Measurements from ENCODE around the gene SPAM1. TPM values are rescaled to one million over a fixed set of nuclear protein-coding genes. Genes with fewer than 3 reads are reported as not detected.
"Not testable (repeated sequence)": the region's sequence is repeated elsewhere in the genome, so short reads cannot be mapped to it uniquely, and the experiment has no call there.

Gene SPAM1, protein sequence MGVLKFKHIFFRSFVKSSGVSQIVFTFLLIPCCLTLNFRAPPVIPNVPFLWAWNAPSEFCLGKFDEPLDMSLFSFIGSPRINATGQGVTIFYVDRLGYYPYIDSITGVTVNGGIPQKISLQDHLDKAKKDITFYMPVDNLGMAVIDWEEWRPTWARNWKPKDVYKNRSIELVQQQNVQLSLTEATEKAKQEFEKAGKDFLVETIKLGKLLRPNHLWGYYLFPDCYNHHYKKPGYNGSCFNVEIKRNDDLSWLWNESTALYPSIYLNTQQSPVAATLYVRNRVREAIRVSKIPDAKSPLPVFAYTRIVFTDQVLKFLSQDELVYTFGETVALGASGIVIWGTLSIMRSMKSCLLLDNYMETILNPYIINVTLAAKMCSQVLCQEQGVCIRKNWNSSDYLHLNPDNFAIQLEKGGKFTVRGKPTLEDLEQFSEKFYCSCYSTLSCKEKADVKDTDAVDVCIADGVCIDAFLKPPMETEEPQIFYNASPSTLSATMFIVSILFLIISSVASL
- total RNA-seq, result not detected in 2 replicates

DNA sequence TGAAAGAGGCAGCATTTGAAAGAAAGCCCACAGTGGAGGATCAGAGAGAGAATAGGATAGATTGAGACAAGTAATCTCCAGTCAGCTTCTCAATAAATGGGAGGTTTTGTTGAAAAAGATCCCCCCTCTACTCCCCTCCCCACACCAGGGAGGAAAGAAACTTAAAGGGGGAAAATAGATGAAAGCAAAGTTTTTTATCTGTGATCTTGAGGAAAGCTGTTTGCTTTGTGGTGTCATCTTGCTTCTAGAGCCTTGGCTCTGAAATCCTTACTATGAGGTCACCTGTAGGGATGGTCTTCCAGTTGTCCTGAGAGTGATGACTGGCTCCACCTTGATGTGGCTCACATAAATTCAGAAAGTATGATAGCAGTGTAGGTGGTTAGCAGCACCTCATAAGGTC, at the start of gene SPAM1:
Gene SPAM1, plus strand, starts transcription at position 301 of the 400 bp plus-strand sequence. CDS start 28,330 bp downstream, outside the sequence.
- DNase-seq (ENCODE audit: low read depth in 2 of 2), result no peak

DNA sequence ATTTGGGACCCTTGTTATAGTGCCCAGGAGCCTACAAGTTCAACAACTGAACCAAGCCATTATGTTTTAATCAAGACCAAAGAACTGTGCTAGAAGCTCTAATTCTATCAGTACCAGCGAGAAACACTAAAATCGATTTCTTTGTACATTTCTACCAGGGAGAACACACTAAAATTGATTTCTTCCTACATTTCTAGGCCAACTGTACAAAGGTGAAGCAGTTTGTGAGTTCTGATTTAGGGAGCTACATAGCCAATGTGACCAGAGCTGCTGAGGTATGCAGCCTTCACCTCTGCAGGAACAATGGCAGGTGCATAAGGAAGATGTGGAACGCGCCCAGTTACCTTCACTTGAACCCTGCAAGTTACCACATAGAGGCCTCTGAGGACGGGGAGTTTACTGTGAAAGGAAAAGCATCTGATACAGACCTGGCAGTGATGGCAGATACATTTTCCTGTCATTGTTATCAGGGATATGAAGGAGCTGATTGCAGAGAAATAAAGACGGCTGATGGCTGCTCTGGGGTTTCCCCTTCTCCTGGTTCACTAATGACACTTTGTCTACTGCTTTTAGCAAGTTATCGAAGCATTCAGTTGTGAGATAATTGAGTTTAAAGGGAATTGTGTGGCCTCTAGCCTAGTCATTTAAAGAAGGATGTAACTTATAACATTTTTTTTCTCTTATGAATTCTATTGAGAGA, 48.3 kb upstream of the SPAM1 start:
- peak in 1 of 2 donors; percentile 8 for DNase-seq (ENCODE audit: low read depth in 2 of 2)

DNA sequence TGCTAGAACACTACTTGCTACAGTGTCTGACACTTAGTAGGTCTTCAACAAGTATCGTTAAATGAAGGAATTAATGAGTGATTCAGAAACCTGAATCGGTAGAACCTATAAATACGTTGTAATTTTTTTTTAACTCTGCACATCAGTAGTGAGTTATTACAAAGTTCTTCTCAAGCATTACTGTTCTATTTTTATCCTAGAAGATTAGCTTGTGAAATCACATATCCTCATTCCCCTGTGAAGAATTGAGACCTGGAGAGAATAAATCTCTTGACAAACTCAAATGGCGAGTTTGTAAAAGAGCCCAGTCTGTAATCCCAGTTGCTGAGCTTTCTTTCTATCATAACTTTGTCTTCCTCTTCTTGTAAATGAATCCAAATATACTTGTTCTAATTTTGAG, 45.4 kb upstream of the SPAM1 start:
- DNase-seq (ENCODE audit: low read depth in 2 of 2), result no peak

DNA sequence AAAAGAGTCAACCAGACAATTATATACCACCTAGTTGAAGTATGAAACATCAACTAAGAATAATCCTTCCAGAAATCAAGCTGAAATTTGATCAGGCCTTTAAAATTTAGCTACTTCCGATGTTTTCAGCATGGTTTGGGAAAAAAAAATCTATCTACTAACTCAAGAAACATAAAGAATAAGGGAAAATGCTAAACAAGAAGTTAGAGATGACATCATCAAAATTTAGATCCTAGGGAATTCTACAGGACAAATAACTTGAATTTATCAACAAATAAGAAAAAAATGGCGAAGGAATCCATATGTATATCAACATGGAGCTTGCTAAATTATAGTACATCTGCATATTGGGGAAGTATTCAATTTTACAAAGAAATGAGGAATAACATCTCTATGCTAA, 43.7 kb upstream of the SPAM1 start:
- DNase-seq (ENCODE audit: low read depth in 2 of 2), result no peak

DNA sequence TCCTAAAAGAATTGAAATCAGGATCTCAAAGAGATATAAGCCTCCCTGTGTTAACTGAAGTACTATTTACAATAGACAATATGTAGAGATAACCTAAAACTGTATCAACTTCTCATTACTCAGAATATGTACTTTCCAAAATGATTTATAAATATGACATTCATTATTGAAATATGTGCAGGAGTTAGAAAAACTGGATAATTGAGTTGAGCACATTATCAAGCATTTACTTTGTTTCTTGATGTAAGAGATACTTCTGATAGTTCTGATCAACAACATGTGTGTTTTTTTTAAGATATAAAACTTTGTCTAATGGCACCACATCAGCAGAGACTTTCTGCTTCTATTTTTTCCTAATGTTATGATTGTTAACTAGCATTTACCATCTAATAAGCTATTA, 41.9 kb upstream of the SPAM1 start:
- no peak for DNase-seq (ENCODE audit: low read depth in 2 of 2)

DNA sequence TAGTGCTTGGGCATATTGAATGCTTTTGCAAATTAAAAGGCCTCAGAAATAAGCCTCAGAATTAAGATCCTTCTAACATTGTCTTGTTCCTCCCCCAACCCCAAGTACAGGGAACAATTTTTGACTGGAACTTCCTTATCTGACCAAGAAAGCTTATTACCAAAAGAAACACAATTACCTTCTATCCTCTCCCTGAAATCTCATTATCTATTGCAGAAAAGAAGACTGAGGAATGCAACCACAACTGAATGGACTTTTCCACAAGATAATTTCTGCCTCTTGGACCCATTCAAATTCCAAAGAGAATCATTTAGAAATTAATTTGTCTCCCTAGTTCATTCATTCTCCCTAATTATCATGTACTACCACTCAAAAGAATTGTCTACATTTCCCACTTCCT, 36.8 kb upstream of the SPAM1 start:
- no peak for DNase-seq (ENCODE audit: low read depth in 2 of 2)

DNA sequence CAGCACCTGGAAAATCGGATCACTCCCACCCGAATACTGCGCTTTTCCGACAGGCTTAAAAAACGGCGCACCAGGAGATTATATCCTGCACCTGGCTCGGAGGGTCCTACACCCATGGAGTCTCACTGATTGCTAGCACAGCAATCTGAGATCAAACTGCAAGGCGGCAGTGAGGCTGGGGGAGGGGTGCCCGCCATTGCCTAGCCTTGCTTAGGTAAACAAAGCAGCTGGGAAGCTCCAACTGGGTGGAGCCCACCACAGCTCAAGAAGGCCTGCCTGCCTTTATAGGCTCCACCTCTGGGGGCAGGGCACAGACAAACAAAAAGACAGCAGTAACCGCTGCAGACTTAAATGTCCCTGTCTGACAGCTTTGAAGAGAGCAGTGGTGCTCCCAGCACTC, 30.3 kb upstream of the SPAM1 start:
- not testable (repeated sequence) for DNase-seq (ENCODE audit: low read depth in 2 of 2)

DNA sequence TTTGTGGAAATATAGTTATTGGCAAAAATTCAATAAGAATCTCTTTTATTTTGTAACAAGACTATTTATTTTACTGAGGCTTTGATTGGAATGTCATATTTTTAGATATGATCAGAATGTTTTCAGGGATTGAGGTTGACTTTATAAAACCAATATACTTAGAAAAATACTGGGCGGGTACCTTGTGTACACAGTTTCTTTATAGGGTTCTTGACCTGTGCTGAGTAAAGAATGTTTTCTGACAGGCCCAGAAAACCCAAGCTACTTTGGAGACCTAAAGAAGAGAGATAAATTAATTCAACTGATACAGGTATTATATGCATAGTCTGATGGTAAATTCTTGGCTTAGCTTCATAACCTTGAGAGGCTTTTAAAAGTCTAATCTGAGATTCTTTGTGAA, 23.9 kb upstream of the SPAM1 start:
- no peak for DNase-seq (ENCODE audit: low read depth in 2 of 2)

DNA sequence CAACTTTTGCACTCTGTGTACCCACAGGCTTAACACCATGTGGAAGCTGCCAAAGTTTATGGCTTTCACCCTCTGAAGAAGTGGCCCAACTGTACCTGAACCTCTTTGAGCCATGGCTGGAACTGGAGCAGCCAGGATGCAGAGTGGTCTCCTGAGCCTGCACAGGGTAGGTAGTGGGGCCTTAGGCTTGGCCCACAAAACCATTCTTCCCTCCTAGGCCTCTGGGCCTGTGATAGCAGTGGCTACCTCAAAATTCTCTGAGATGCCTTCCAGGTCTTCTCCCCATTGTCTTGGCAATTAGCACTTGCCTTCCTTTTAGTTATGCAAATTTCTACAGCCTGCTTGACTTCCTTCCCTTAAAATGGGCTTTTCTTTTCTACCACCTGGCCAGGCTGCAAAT, 19.3 kb upstream of the SPAM1 start:
- DNase-seq (ENCODE audit: low read depth in 2 of 2), result no peak

DNA sequence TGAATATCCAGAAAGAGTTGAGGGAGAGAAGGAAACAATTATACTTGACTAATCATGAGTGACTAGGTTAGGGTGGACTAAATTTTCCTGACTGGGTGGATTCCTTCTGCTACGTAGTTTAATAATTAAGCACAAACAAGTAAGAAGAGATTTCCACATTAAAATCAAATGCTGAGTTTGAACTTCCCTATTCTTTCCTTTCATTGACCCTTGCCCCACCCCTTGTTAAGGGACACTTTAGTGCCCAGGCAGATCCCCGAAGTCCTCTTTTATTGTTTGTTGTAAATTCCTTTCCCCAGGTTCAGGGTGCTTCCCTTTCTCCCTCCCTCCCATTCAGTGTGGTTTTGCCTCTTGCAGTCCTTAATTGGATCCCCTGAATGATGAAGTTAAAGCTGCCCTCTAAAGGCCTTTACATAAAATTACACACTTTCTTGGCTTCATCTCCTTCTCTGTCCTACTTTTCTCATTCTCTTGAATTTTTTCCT, 8.8 kb upstream of the SPAM1 start:
- peak; percentile 14 to 25 for DNase-seq (ENCODE audit: low read depth in 2 of 2)

DNA sequence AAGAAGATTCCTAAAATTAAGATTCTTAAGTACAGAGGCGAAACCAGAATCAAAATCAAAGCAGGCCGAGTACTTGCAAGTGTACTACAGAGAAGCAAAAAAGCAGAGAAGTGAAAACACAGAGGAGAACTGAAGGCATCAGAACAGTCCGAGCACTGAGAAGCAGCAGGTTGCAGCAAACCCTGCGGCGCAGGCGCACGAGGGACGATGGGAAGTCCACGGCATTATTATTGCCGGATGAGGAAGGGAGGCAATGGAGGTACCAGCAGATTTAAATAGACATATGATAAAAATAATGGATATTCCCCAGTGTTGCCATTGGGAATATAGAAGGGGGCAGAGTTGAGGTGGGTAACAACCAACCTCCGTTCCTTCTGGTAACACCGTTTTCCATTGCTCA, 7.2 kb upstream of the SPAM1 start:
- no peak for DNase-seq (ENCODE audit: low read depth in 2 of 2)

DNA sequence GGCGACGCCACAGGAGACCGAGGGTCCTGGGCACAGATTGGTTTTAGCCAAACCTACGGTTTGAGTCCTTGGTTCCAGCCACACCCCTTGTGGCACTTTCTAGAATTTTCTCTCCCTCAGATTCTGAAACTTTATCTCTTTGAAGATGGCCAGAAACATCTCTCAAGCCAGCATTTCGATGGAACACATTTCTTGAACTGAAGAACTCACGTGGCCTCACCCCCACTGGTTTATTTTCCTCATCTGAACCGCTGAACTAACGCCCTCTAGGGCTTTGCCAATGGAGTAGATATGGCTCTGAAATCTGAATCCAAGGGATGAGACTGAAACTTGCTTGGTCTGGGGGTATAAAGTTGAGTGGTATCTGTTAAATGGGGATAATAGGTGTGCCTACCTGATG, 6.7 kb upstream of the SPAM1 start:
- no peak for DNase-seq (ENCODE audit: low read depth in 2 of 2)

DNA sequence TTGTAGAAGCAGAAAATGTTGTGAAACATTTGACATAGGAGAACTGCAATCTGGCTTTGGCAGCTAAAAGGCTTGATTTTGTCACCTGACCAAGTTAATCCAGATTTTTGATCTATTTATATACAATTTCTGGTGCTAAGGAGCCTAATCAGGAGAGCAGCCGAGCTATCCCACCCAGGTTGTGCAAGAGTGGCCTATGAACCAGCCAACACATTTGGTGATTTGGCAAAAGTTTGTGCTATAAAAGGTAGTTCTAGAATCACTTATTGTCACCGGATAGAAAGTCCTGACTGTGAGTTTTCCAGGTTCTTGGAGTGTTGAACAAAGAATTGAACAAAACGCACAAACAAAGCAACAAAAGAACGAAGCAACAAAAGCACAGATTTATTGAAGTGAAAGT, 1.4 kb upstream of the SPAM1 start:
- DNase-seq (ENCODE audit: low read depth in 2 of 2), result no peak

DNA sequence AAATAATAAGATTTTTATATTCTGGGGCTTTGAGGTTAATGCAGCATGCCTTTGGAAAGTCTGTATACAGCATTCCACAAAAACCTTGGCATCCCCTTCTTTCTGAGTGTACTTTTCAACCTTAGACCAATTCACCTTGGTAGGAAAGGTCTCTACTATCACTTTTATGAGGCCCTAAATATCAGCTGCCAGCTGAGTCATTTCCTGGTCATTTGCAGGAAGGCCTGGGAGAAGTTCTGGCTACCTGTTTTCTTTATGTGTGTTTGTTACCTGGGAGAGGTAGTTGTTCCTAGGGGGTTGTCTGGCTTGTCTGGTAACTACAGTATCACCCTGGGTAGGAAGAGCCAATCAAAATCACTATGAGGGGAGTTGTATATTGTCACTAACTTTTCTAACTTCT, 4.1 kb downstream of the SPAM1 start:
- no peak for DNase-seq (ENCODE audit: low read depth in 2 of 2)

DNA sequence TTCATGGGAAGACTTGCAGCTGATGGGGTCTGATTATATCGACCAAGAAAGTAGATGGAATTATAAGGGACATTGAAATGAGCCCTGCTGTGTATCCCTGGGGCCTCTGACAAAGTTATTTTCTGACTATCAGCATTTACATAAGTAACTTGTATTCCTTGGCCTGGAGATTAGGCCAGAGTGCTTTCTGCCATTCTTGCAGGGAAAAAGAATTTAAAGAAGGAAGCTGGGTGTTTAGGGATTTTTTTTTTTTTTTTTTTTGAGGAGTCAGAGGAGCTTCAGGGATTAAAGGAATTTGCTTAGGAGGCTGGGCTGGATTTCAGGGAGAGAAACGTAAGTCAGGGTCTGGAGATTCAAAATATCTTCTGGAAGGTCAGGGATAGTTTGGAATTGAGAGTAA, 4.6 kb downstream of the SPAM1 start:
- DNase-seq (ENCODE audit: low read depth in 2 of 2), result no peak

DNA sequence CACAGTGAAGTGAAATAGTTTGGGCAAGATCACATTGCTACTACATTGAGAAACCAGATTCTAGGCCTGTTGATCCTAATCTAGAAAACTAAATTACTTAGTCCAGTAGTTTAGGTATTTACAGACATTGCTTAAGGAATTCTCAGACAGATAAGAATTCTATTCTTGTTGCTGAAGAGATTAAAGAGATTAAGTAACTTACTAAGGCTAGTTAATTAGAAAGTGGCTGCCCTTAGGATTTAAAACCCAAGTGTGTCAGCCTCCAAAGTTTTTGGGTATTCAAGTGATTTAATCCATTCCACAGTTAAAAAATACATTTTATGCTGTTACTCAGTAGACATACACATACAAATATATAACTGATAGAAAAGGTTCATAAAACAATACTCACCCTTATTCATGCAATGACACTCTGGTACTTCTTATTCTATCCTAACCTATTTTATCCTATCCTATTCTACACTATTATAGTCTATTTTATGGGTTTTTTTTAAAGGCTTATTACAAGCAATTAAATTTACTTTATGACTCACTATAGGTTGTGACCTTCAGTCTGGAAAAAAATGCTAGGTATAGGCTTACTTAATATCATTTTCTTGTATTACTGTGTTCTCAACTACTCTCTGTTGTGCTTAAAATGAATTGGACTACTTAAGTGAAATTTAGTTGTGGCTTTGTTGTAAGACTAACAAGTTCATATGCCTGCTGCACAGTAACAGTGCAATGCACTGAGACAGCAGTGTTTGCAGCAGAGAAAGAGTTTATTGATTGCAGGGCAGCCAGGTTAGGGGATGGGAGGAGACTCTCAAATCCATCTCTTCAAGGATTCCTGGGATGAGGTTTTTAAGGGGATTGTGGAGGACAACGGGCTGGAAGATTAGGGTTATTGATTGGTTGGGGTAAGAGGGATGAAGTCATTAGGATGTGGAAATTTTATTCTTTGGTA, 10.7 kb downstream of the SPAM1 start:
- no peak for DNase-seq (ENCODE audit: low read depth in 2 of 2)

DNA sequence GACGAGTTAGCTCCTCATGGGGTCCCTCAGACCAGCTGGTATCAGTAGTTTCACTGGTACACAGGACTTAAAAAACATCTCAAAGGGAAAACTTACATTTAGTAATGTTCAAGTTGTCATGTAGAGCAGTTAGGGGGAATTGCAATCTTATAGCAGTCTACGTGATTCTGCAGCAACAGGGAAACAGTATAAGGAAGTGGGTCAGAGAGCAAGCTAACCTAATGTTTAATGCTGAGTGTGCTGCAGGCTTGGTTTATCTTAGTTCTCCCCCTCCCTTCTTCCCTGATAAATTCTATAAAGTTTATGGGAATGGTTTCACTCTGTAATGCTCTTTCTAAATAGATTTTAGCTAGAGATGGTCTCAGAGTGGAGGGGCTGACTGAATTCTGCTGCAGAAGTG, 11.3 kb downstream of the SPAM1 start:
- no peak for DNase-seq (ENCODE audit: low read depth in 2 of 2)

DNA sequence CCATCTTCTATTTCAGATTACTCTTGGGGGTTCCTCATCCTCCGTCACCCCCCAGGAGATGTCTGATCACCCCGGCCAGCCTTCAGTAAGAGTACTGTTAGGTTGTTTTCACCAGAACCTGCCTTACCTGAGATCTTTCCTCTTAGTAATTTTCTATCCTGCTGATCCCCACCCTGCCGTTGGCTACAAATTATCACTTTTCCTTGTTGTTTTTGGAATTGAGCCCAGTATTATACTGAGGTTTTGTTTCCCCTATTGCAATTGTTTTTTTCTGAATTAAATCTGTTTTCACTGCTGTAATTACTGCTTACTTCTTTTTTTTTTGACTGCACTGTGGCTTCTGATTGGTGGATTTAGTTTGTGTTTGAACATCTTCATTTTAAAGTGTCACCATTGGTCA, 14.7 kb downstream of the SPAM1 start:
- DNase-seq (ENCODE audit: low read depth in 2 of 2), result no peak

DNA sequence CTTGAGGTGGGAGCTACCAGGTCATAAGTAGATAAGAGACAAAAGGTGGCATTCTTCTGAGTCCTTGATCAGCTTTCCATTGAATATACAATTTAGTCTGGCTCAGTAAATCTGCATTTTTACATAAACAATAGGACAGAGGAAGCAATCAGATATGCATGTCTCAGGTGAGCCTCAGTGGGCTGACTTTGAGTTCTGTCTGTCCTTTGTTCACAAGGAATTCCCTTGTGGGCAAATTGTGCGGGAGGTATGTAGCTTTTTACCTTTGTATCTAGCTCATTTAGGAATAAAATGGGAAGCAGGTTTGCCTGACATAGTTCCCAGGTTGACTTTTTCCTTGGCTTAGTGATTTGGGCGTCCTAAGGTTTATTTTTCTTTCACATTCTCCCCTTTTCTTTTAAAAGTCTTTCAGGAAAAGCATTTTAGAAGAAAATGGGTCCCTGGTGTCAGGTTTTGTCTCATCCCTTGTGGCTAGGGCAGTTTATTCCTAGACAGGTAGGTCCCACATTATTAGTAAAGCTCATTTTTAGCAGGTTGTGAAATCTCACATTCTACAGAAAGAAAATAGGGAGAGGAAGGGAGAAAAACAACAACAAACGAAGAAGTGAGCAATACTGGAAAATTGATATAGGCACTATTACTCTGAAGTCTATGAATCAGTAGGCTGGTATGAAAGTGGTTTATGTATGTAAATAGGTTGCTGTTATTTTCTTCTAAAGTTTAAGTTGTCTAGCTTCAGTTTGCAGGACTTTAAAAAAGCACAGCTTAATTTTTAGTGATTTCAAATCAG, 16.5 kb downstream of the SPAM1 start:
- DNase-seq (ENCODE audit: low read depth in 2 of 2), result no peak

DNA sequence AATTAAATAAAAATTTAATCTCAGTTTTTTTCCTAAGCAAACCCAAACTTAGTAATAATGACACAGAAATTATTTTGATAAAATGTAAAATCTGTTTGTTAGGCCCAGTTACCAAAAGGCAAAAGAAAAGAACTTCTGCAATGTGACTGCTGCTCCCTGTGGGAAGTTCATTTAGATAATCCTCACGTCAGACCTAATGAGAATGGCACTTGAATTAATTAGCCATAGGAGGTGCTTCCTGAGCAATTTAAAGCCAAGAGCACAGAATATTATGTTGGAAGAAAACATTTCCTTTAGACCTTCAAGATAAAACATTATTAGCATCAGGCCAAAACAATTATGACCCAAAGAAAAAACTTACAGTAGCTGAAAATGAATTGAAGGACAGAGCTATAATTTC, 19.4 kb downstream of the SPAM1 start:
- no peak for DNase-seq (ENCODE audit: low read depth in 2 of 2)

DNA sequence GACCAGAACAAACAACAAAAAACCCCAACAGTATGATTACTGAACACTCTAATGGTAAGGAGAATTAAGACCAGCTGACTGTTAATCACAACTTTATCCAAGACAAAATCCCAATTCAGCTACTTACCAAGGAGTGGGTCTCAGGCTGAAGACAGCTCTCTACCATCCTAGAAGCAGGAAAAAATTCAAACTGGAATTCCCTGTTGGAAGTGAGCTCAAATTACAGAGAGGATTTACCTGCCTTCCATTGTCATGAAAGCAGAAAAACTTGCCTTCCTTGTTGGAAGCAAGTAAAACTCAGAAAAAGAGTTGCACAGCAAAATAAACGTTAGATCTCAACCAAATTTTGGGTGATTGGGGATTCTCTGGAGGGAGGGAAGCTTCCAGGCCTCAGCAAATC, 20.9 kb downstream of the SPAM1 start:
- no peak for DNase-seq (ENCODE audit: low read depth in 2 of 2)

All from lung microvascular endothelial cell (primary cell).